ENCODE data around the gene GPRC5A. TPM values are rescaled to one million over a fixed set of nuclear protein-coding genes. Genes with fewer than 3 reads are reported as not detected.

Gene GPRC5A
- total and polyA plus RNA-seq, 8 donors = 0.58 to 112 (median 23.9) TPM

GRCh38 chr12:12922191-12922616, 30.8 kb downstream of the GPRC5A start:
- 61 to 81% (median 69%) methylated on average over 6 of the region's 6 CpGs for WGBS, 5 donors
- TF ChIP-seq EP300 (IDR thresholded peaks at IDR 0.05) (no peak), CTCF (IDR thresholded peaks at IDR 0.05) (no peak), POLR2A (IDR thresholded peaks at IDR 0.05) (no peak), POLR2AphosphoS5 (IDR thresholded peaks at IDR 0.05) (no peak)
- no peak for DNase-seq
- Histone ChIP-seq H3K4me1 (peaks cover 0 to 8% (median 7%) of the 10 kb centered on the region in 4 donors), H3K27me3 (no peaks in the 10 kb centered on the region), H3K4me3 (no peak overlapping the region), H3K9me3 (no peaks in the 10 kb centered on the region), H3K27ac (no peak overlapping the region), H3K36me3 (peaks cover 0 to 11% (median 0%) of the 10 kb centered on the region in 4 donors)
- intact Hi-C loops (cut with DNase I; ENCODE audit: low total_unique reads) = no loop called here

- H3K9me3 ChIP-seq = no peaks in the 10 kb centered on the region
- no peak for DNase-seq
- H3K36me3 ChIP-seq = peaks cover 0 to 11% (median 0%) of the 10 kb centered on the region in 4 donors
- WGBS, 5 donors = 84 to 94% (median 91%) methylated on average over 7 of the region's 7 CpGs
- intact Hi-C loops (cut with DNase I; ENCODE audit: low total_unique reads) = no loop called here
- H3K27ac ChIP-seq = no peak overlapping the region
- TF ChIP-seq EP300 (IDR thresholded peaks at IDR 0.05) (no peak), POLR2A (IDR thresholded peaks at IDR 0.05) (no peak), CTCF (IDR thresholded peaks at IDR 0.05) (no peak), POLR2AphosphoS5 (IDR thresholded peaks at IDR 0.05) (no peak)
- H3K4me3 ChIP-seq = no peak overlapping the region
- no peaks in the 10 kb centered on the region for H3K27me3 ChIP-seq
- peaks cover 0 to 8% (median 7%) of the 10 kb centered on the region in 4 donors for H3K4me1 ChIP-seq
Observed at GRCh38 chr12:12922978-12923377, 31.6 kb downstream of the GPRC5A start.

- no peaks in the 10 kb centered on the region for H3K27me3 ChIP-seq
- no peaks in the 10 kb centered on the region for H3K9me3 ChIP-seq
- H3K36me3 ChIP-seq = peaks cover 0 to 2% (median 0%) of the 10 kb centered on the region in 4 donors
- no peak for TF ChIP-seq POLR2A (IDR thresholded peaks at IDR 0.05)
- no peak for TF ChIP-seq EP300 (IDR thresholded peaks at IDR 0.05)
- no peak for TF ChIP-seq CTCF (IDR thresholded peaks at IDR 0.05)
- TF ChIP-seq POLR2AphosphoS5 (IDR thresholded peaks at IDR 0.05) = no peak
- H3K27ac ChIP-seq = no peak overlapping the region
- 64 to 84% (median 76%) methylated on average over 4 of the region's 4 CpGs for WGBS, 5 donors
- no peak overlapping the region for H3K4me3 ChIP-seq
- intact Hi-C loops (cut with DNase I; ENCODE audit: low total_unique reads) = no loop called here
- DNase-seq = no peak
- peaks cover 0 to 8% (median 7%) of the 10 kb centered on the region in 4 donors for H3K4me1 ChIP-seq
Observed at GRCh38 chr12:12924169-12924568, 32.8 kb downstream of the GPRC5A start.

GRCh38 chr12:12925388-12925787, 34.0 kb downstream of the GPRC5A start:
- WGBS, 5 donors = 39 to 74% (median 42%) methylated on average over 1 of the region's 1 CpG
- TF ChIP-seq CTCF (IDR thresholded peaks at IDR 0.05) (no peak), EP300 (IDR thresholded peaks at IDR 0.05) (no peak), POLR2AphosphoS5 (IDR thresholded peaks at IDR 0.05) (no peak), POLR2A (IDR thresholded peaks at IDR 0.05) (no peak)

More at GRCh38 chr12:12925388-12925787, 34.0 kb downstream of the GPRC5A start:
- no peaks in the 10 kb centered on the region for H3K27me3 ChIP-seq
- intact Hi-C loops (cut with DNase I; ENCODE audit: low total_unique reads) = no loop called here
- no peak for DNase-seq
- H3K4me3 ChIP-seq = no peak overlapping the region
- H3K9me3 ChIP-seq = no peaks in the 10 kb centered on the region
- H3K27ac ChIP-seq = no peak overlapping the region
- no peaks in the 10 kb centered on the region for H3K36me3 ChIP-seq
- peaks cover 0 to 8% (median 7%) of the 10 kb centered on the region in 4 donors for H3K4me1 ChIP-seq
